RWPE2 (cell line): ENCODE results near the gene USP34.

Experiments used
- ATAC-seq: fragments of 200-7000 bp; cut with Tn5 transposase; 3 replicates; pipeline ENCODE4 v1.9.1; 2021; ENCODE audit warnings: low read depth
- DNase-seq: peaks from one replicate; pipeline ENCODE4 v3.0.0-alpha.2; 2020; ENCODE audit warnings: low spot score
- H3K27ac ChIP-seq: fragments of 450-650 bp; 2 replicates; pipeline ENCODE4 v1.5.1; 2017; ENCODE audit warnings: mild to moderate bottlenecking; ENCODE audit not compliant: poor library complexity, severe bottlenecking
- H3K27me3 ChIP-seq: fragments of 250-450 bp; sonication (Bioruptor Pico); 2 replicates; pipeline ENCODE4 v1.5.1; 2021; ENCODE audit warnings: mild to moderate bottlenecking, moderate library complexity; ENCODE audit not compliant: insufficient read depth, poor library complexity, severe bottlenecking
- H3K36me3 ChIP-seq: fragments of 250-450 bp; sonication (Bioruptor Pico); 2 replicates; pipeline ENCODE4 v1.5.1; 2020; ENCODE audit warnings: low read depth, mild to moderate bottlenecking, moderate library complexity
- H3K4me1 ChIP-seq: fragments of 250-450 bp; sonication (Bioruptor Pico); 2 replicates; pipeline ENCODE4 v1.5.1; 2021; ENCODE audit warnings: mild to moderate bottlenecking, moderate library complexity; ENCODE audit not compliant: insufficient read depth, poor library complexity, severe bottlenecking
- H3K4me3 ChIP-seq: fragments of 250-450 bp; sonication (Bioruptor Pico); 2 replicates; pipeline ENCODE4 v1.5.1; 2021; ENCODE audit warnings: mild to moderate bottlenecking, moderate library complexity; ENCODE audit not compliant: severe bottlenecking
- H3K9me3 ChIP-seq: fragments of 250-450 bp; sonication (Bioruptor Pico); 2 replicates; pipeline ENCODE4 v1.5.1; 2021; ENCODE audit warnings: mild to moderate bottlenecking, moderate library complexity; ENCODE audit not compliant: severe bottlenecking
- TF ChIP-seq, protein P1 (sequence below): fragments of 450-650 bp; IDR thresholded peaks from one replicate; pipeline ENCODE4 v1.5.1; 2017; ENCODE audit warnings: mild to moderate bottlenecking, moderate library complexity; ENCODE audit not compliant: poor library complexity, severe bottlenecking

USP34 gene

DNA sequence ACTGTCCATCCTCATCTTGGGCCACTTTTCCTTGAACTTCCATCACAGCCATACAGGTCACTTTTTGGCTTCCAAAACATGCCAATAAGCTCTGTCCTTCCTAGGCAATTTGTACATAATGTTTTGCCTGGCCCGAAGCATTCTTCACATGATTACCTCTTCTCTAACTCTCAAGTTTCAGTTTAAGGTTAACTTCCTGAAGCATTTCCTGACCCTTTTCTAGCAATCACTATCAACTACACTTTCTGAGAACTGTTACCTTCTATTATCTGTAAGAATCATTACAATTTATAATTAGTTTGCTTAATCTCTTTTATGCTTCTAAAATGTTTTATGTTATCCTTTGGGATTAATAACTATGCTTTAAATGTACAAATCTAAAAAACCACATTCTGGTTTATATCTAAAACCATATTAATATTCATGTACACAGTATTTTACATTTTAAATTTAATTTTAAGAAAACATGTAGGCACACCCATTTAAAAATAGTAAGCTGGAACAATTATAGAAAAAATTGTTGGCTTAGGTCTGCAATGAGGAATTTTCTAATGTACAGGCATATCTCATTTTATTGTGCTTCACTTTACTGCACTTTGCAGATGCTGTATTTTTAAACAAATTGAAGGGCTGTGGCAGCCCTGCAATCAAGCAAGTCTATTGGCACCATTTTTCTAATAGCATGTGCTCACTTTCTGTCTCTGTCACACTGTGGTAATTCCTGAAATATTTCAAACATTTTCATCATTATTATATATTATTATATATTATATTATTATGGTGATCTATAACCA is 232.5 kb downstream of the USP34 start:
- TF ChIP-seq, protein P1, sequence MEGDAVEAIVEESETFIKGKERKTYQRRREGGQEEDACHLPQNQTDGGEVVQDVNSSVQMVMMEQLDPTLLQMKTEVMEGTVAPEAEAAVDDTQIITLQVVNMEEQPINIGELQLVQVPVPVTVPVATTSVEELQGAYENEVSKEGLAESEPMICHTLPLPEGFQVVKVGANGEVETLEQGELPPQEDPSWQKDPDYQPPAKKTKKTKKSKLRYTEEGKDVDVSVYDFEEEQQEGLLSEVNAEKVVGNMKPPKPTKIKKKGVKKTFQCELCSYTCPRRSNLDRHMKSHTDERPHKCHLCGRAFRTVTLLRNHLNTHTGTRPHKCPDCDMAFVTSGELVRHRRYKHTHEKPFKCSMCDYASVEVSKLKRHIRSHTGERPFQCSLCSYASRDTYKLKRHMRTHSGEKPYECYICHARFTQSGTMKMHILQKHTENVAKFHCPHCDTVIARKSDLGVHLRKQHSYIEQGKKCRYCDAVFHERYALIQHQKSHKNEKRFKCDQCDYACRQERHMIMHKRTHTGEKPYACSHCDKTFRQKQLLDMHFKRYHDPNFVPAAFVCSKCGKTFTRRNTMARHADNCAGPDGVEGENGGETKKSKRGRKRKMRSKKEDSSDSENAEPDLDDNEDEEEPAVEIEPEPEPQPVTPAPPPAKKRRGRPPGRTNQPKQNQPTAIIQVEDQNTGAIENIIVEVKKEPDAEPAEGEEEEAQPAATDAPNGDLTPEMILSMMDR, result no peak
- H3K27me3 ChIP-seq, result no peaks in the 10 kb centered on the region
- H3K4me3 ChIP-seq, result no peak overlapping the region
- peaks cover 49% of the 10 kb centered on the region for H3K36me3 ChIP-seq
- ATAC-seq (no peak), DNase-seq (no peak)
- no peaks in the 10 kb centered on the region for H3K9me3 ChIP-seq
- no peaks in the 10 kb centered on the region for H3K4me1 ChIP-seq
- H3K27ac ChIP-seq, result no peak overlapping the region

DNA sequence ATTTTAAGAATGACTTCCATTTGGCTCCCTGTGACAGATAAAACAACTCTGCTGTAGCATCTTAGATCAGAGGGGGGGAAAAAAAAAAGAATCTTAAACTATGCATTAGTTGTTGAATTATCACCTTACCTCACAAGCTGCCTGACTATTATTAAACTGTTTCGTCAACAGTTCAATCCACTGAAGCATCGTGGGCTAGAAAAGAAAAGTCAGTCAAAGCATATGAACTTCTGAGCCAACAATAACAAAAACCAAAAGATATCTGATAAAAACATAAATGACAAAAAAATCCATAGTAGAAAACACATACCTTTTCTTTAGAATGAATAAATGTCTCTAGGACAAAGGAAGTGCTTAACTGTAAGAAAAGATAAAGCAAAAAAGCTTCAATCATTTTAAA is 235.2 kb downstream of the USP34 start:
- no peaks in the 10 kb centered on the region for H3K9me3 ChIP-seq
- no peak overlapping the region for H3K4me3 ChIP-seq
- H3K27ac ChIP-seq, result no peak overlapping the region
- DNase-seq (no peak), ATAC-seq (no peak)
- H3K4me1 ChIP-seq, result no peaks in the 10 kb centered on the region
- H3K27me3 ChIP-seq, result no peaks in the 10 kb centered on the region
- TF ChIP-seq, protein P1, result no peak
- H3K36me3 ChIP-seq, result peaks cover 51% of the 10 kb centered on the region

DNA sequence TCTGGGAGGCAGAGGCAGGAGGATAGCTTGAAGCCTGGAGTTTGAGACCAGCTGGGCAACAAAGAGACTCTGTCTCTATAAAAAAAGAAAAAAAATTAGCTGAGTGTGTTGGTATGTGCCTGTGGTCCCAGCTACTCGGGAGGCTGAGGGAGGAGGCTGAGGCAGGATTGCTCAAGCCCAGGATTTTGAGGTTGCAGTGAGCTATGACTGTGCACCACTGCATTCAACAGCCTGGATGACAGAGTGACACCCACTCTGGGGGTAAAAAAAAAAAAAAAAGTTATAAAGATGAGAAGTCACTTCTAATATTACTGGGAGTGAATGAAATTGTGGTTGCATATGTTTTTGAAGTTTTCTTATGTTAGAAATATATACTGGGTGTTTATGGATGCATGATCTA is 237.3 kb downstream of the USP34 start:
- H3K27ac ChIP-seq, result no peak overlapping the region
- ATAC-seq, result no peak
- H3K9me3 ChIP-seq, result no peaks in the 10 kb centered on the region
- no peaks in the 10 kb centered on the region for H3K27me3 ChIP-seq
- H3K4me3 ChIP-seq, result no peak overlapping the region
- H3K36me3 ChIP-seq, result peaks cover 52% of the 10 kb centered on the region
- DNase-seq, result no peak
- TF ChIP-seq, protein P1, result no peak
- no peaks in the 10 kb centered on the region for H3K4me1 ChIP-seq

DNA sequence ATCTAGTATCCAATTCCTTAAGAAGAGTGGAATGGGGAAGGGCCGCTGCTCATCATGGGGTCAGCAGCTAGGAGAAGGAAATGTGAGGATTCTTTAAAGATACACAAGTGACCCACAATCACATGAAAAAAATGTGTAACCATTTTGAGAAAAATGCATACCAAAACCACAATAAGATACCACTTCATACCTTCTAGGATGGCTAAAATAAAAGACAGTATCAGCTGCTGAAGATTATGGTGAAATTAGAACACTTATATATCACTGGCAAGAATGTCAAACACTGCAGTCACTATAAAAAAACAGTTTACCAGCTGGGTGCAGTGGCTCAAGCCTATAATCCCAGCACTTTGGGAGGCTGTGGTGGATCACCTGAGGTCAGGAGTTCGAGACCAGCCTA is 241.0 kb downstream of the USP34 start:
- H3K36me3 ChIP-seq, result peaks cover 71% of the 10 kb centered on the region
- ATAC-seq (no peak), DNase-seq (no peak)
- no peaks in the 10 kb centered on the region for H3K9me3 ChIP-seq
- H3K27me3 ChIP-seq, result no peaks in the 10 kb centered on the region
- TF ChIP-seq, protein P1, result no peak
- no peaks in the 10 kb centered on the region for H3K4me1 ChIP-seq
- H3K27ac ChIP-seq, result no peak overlapping the region
- H3K4me3 ChIP-seq, result no peak overlapping the region

DNA sequence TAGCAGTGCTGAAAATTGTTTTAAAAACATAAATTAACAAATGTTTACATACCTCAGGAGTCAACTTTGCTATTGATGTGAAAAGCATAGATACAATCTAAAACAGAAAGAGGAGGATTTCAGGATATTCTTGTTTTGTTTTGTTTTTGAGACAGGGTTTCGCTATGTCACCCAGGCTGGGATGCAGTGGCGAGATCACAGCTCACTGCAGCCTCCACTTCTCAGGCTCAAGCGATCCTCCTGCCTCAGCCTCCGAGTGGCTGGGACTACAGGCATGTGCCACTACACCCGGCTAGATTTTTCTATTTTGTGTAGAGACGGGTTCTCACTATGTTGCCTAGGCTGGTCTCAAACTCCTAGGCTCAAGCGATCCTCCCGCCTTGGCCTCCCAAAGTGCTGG is 248.3 kb downstream of the USP34 start:
- TF ChIP-seq, protein P1, result no peak

More for the DNA sequence above, 248.3 kb downstream of the USP34 start:
- no peaks in the 10 kb centered on the region for H3K4me1 ChIP-seq
- no peaks in the 10 kb centered on the region for H3K27me3 ChIP-seq
- H3K4me3 ChIP-seq, result no peak overlapping the region
- H3K27ac ChIP-seq, result no peak overlapping the region
- DNase-seq (no peak), ATAC-seq (no peak)
- H3K9me3 ChIP-seq, result no peaks in the 10 kb centered on the region
- peaks cover 81% of the 10 kb centered on the region for H3K36me3 ChIP-seq
